ENCODE measurements around the gene TEP1.

The TEP1 gene

GRCh38 chr14:20441461-20441860, 28.2 kb upstream of the TEP1 start:
- Histone ChIP-seq H3K36me3 (ENCODE audit: insufficient read depth, low read length) (peaks cover 18% of the 10 kb centered on the region), H3K9me3 (ENCODE audit: low read length) (peaks cover 4% of the 10 kb centered on the region), H3K4me1 (ENCODE audit: insufficient read depth, low read length) (no peaks in the 10 kb centered on the region), H3K27me3 (ENCODE audit: insufficient read depth, low read length) (peaks cover 20% of the 10 kb centered on the region), H2AFZ (ENCODE audit: low read depth, low read length) (no peak overlapping the region), H3K4me3 (ENCODE audit: low read length) (no peak overlapping the region)

- Histone ChIP-seq H3K9me3 (ENCODE audit: low read length) (peaks cover 4% of the 10 kb centered on the region), H3K4me1 (ENCODE audit: insufficient read depth, low read length) (no peaks in the 10 kb centered on the region), H3K4me3 (ENCODE audit: low read length) (no peak overlapping the region), H3K27me3 (ENCODE audit: insufficient read depth, low read length) (peaks cover 21% of the 10 kb centered on the region), H2AFZ (ENCODE audit: low read depth, low read length) (no peak overlapping the region), H3K36me3 (ENCODE audit: insufficient read depth, low read length) (peaks cover 12% of the 10 kb centered on the region)
Measured at GRCh38 chr14:20440882-20441281, 27.6 kb upstream of the TEP1 start.

- Histone ChIP-seq H3K9me3 (ENCODE audit: low read length) (peaks cover 6% of the 10 kb centered on the region), H3K36me3 (ENCODE audit: insufficient read depth, low read length) (peaks cover 8% of the 10 kb centered on the region), H3K4me1 (ENCODE audit: insufficient read depth, low read length) (no peaks in the 10 kb centered on the region), H3K4me3 (ENCODE audit: low read length) (no peak overlapping the region), H3K27me3 (ENCODE audit: insufficient read depth, low read length) (peaks cover 25% of the 10 kb centered on the region), H2AFZ (ENCODE audit: low read depth, low read length) (no peak overlapping the region)
Measured at GRCh38 chr14:20440465-20440864, 27.2 kb upstream of the TEP1 start.

- H3K4me3 ChIP-seq (ENCODE audit: low read length) = no peak overlapping the region
- H2AFZ ChIP-seq (ENCODE audit: low read depth, low read length) = no peak overlapping the region
Measured at GRCh38 chr14:20438664-20439063, 25.4 kb upstream of the TEP1 start.

GRCh38 chr14:20436363-20436755, 23.1 kb upstream of the TEP1 start:
- H2AFZ ChIP-seq (ENCODE audit: low read depth, low read length) = no peak overlapping the region
- H3K36me3 ChIP-seq (ENCODE audit: insufficient read depth, low read length) = no peaks in the 10 kb centered on the region
- no peak overlapping the region for H3K4me3 ChIP-seq (ENCODE audit: low read length)
- peaks cover 40% of the 10 kb centered on the region for H3K27me3 ChIP-seq (ENCODE audit: insufficient read depth, low read length)
- H3K9me3 ChIP-seq (ENCODE audit: low read length) = peaks cover 2% of the 10 kb centered on the region
- H3K4me1 ChIP-seq (ENCODE audit: insufficient read depth, low read length) = no peaks in the 10 kb centered on the region

More at GRCh38 chr14:20438664-20439063, 25.4 kb upstream of the TEP1 start:
- H3K27me3 ChIP-seq (ENCODE audit: insufficient read depth, low read length) = peaks cover 36% of the 10 kb centered on the region
- peaks cover 6% of the 10 kb centered on the region for H3K9me3 ChIP-seq (ENCODE audit: low read length)
- H3K4me1 ChIP-seq (ENCODE audit: insufficient read depth, low read length) = no peaks in the 10 kb centered on the region
- H3K36me3 ChIP-seq (ENCODE audit: insufficient read depth, low read length) = no peaks in the 10 kb centered on the region

GRCh38 chr14:20435582-20436362, 22.5 kb upstream of the TEP1 start, which contains the start of gene KLHL33:
KLHL33 (minus strand) TSS chr14:20436166; CDS start chr14:20435811, 355 bp downstream.
- peaks cover 40% of the 10 kb centered on the region for H3K27me3 ChIP-seq (ENCODE audit: insufficient read depth, low read length)
- peak within 1 kb of the TSS; percentile 28 for H2AFZ ChIP-seq (ENCODE audit: low read depth, low read length)
- no peaks in the 10 kb centered on the region for H3K36me3 ChIP-seq (ENCODE audit: insufficient read depth, low read length)
- H3K4me1 ChIP-seq (ENCODE audit: insufficient read depth, low read length) = no peaks in the 10 kb centered on the region
- H3K4me3 ChIP-seq (ENCODE audit: low read length) = no peak within 1 kb of the TSS
- H3K9me3 ChIP-seq (ENCODE audit: low read length) = peaks cover 2% of the 10 kb centered on the region

GRCh38 chr14:20434701-20435581, 21.6 kb upstream of the TEP1 start:
- no peaks in the 10 kb centered on the region for H3K4me1 ChIP-seq (ENCODE audit: insufficient read depth, low read length)
- peak overlapping the region; percentile 28 for H2AFZ ChIP-seq (ENCODE audit: low read depth, low read length)
- no peak overlapping the region for H3K4me3 ChIP-seq (ENCODE audit: low read length)
- peaks cover 40% of the 10 kb centered on the region for H3K27me3 ChIP-seq (ENCODE audit: insufficient read depth, low read length)
- no peaks in the 10 kb centered on the region for H3K36me3 ChIP-seq (ENCODE audit: insufficient read depth, low read length)
- peaks cover 2% of the 10 kb centered on the region for H3K9me3 ChIP-seq (ENCODE audit: low read length)

GRCh38 chr14:20429801-20430669, 16.7 kb upstream of the TEP1 start:
- H3K9me3 ChIP-seq (ENCODE audit: low read length) = no peaks in the 10 kb centered on the region
- H3K36me3 ChIP-seq (ENCODE audit: insufficient read depth, low read length) = no peaks in the 10 kb centered on the region
- H3K27me3 ChIP-seq (ENCODE audit: insufficient read depth, low read length) = peaks cover 11% of the 10 kb centered on the region
- H3K4me1 ChIP-seq (ENCODE audit: insufficient read depth, low read length) = no peaks in the 10 kb centered on the region
- no peak overlapping the region for H2AFZ ChIP-seq (ENCODE audit: low read depth, low read length)
- H3K4me3 ChIP-seq (ENCODE audit: low read length) = no peak overlapping the region

- Histone ChIP-seq H3K9me3 (ENCODE audit: low read length) (no peaks in the 10 kb centered on the region), H2AFZ (ENCODE audit: low read depth, low read length) (no peak overlapping the region), H3K27me3 (ENCODE audit: insufficient read depth, low read length) (peaks cover 4% of the 10 kb centered on the region), H3K4me1 (ENCODE audit: insufficient read depth, low read length) (no peaks in the 10 kb centered on the region), H3K4me3 (ENCODE audit: low read length) (no peak overlapping the region), H3K36me3 (ENCODE audit: insufficient read depth, low read length) (no peaks in the 10 kb centered on the region)
Measured at GRCh38 chr14:20428802-20429201, 15.5 kb upstream of the TEP1 start.

GRCh38 chr14:20428010-20428365, 14.7 kb upstream of the TEP1 start:
- Histone ChIP-seq H3K4me1 (ENCODE audit: insufficient read depth, low read length) (no peaks in the 10 kb centered on the region), H3K4me3 (ENCODE audit: low read length) (no peak overlapping the region), H3K9me3 (ENCODE audit: low read length) (no peaks in the 10 kb centered on the region), H3K27me3 (ENCODE audit: insufficient read depth, low read length) (no peaks in the 10 kb centered on the region), H2AFZ (ENCODE audit: low read depth, low read length) (no peak overlapping the region), H3K36me3 (ENCODE audit: insufficient read depth, low read length) (no peaks in the 10 kb centered on the region)

GRCh38 chr14:20427231-20428009, 14.1 kb upstream of the TEP1 start:
- no peaks in the 10 kb centered on the region for H3K9me3 ChIP-seq (ENCODE audit: low read length)
- no peak overlapping the region for H3K4me3 ChIP-seq (ENCODE audit: low read length)
- H3K4me1 ChIP-seq (ENCODE audit: insufficient read depth, low read length) = no peaks in the 10 kb centered on the region
- H2AFZ ChIP-seq (ENCODE audit: low read depth, low read length) = no peak overlapping the region
- no peaks in the 10 kb centered on the region for H3K27me3 ChIP-seq (ENCODE audit: insufficient read depth, low read length)
- no peaks in the 10 kb centered on the region for H3K36me3 ChIP-seq (ENCODE audit: insufficient read depth, low read length)

GRCh38 chr14:20424851-20425250, 11.6 kb upstream of the TEP1 start:
- H3K4me1 ChIP-seq (ENCODE audit: insufficient read depth, low read length) = peaks cover 8% of the 10 kb centered on the region
- no peaks in the 10 kb centered on the region for H3K36me3 ChIP-seq (ENCODE audit: insufficient read depth, low read length)
- H2AFZ ChIP-seq (ENCODE audit: low read depth, low read length) = no peak overlapping the region
- H3K4me3 ChIP-seq (ENCODE audit: low read length) = no peak overlapping the region
- H3K9me3 ChIP-seq (ENCODE audit: low read length) = no peaks in the 10 kb centered on the region
- H3K27me3 ChIP-seq (ENCODE audit: insufficient read depth, low read length) = no peaks in the 10 kb centered on the region
